PC-3 (cell line): Measurements from ENCODE around the gene MFAP1. TPM values are rescaled to one million over a fixed set of nuclear protein-coding genes. Genes with fewer than 3 reads are reported as not detected.
A peak's percentile ranks its signal among the peaks of the same experiment; 100 is the strongest.

Source experiments
- ATAC-seq: fragments of 200-7000 bp; cut with Tn5 transposase; 2 replicates; pipeline ENCODE4 v1.9.1; 2020; ENCODE audit warnings: mild to moderate bottlenecking, moderate library complexity
- BruUV-seq: library from RNA; stranded (reverse); fragments of 400-500 nt; replicated peaks from 2 replicates; lab custom pipeline; 2021; lab: Mats Ljungman, UMichigan
- CTCF ChIA-PET: fragments of 300-600 bp; sonication (Branson Sonifier 250); formaldehyde crosslinking; loops from one replicate; lab custom pipeline; 2022; ENCODE audit warnings: antibody characterized with exemption; lab: Charles Lee
- POLR2A ChIA-PET: fragments of 300-600 bp; sonication (Branson Sonifier 250); formaldehyde crosslinking; loops from one replicate; lab custom pipeline; 2022; ENCODE audit warnings: antibody characterized with exemption; ENCODE audit not compliant: unreplicated experiment; lab: Charles Lee
- DNase-seq: peaks from one replicate; pipeline ENCODE4 v3.0.0-alpha.2; 2015
- H2AFZ ChIP-seq: fragments of 300-600 bp; sonication (generic); 2 replicates; pipeline ENCODE4 v1.6.0; 2016; ENCODE audit warnings: antibody characterized with exemption, low read length
- H3F3A ChIP-seq: fragments of 300-600 bp; sonication (generic); one replicate; pipeline ENCODE4 v1.6.0; 2017; ENCODE audit warnings: antibody characterized with exemption, low read length, control low read depth, mild to moderate bottlenecking; ENCODE audit not compliant: unreplicated experiment
- H3K27ac ChIP-seq: fragments of 300-600 bp; sonication (generic); 2 replicates; pipeline ENCODE4 v1.5.1; 2016; ENCODE audit warnings: mild to moderate bottlenecking, low read length
- H3K27me3 ChIP-seq: fragments of 300-600 bp; sonication (generic); 2 replicates; pipeline ENCODE4 v1.6.1; 2016; ENCODE audit warnings: low read length, mixed read lengths
- H3K36me3 ChIP-seq: fragments of 300-600 bp; sonication (generic); 2 replicates; pipeline ENCODE4 v1.6.1; 2016; ENCODE audit warnings: low read depth, mixed run types, low read length, mixed read lengths
- H3K4me1 ChIP-seq: fragments of 300-600 bp; sonication (generic); 2 replicates; pipeline ENCODE4 v1.5.1; 2016; ENCODE audit warnings: low read length; ENCODE audit not compliant: insufficient read depth
- H3K4me2 ChIP-seq: fragments of 300-600 bp; sonication (generic); 2 replicates; pipeline ENCODE4 v1.6.0; 2016; ENCODE audit warnings: low read length
- H3K4me3 ChIP-seq: fragments of 300-600 bp; sonication (generic); 2 replicates; pipeline ENCODE4 v1.5.1; 2016; ENCODE audit warnings: mild to moderate bottlenecking, low read length, mixed read lengths
- H3K79me2 ChIP-seq: fragments of 300-600 bp; sonication (generic); 2 replicates; pipeline ENCODE4 v1.6.1; 2017; ENCODE audit warnings: low read length, mixed read lengths
- H3K9ac ChIP-seq: fragments of 300-600 bp; sonication (generic); 2 replicates; pipeline ENCODE4 v1.6.0; 2016; ENCODE audit warnings: mild to moderate bottlenecking, low read length
- H3K9me2 ChIP-seq: fragments of 300-600 bp; sonication (generic); replicated peaks from 2 replicates; pipeline ENCODE4 v1.6.1; 2016; ENCODE audit warnings: mixed run types, low read length, mixed read lengths
- H3K9me3 ChIP-seq: fragments of 300-600 bp; sonication (generic); 2 replicates; pipeline ENCODE4 v1.6.1; 2016; ENCODE audit warnings: low read length, mixed read lengths
- H4K20me1 ChIP-seq: fragments of 300-600 bp; sonication (generic); 2 replicates; pipeline ENCODE4 v1.6.1; 2016; ENCODE audit warnings: low read length, mixed read lengths
- EZH2 ChIP-seq: fragments of 300-600 bp; sonication (generic); IDR thresholded peaks from one replicate; pipeline ENCODE4 v1.6.1; 2017; ENCODE audit warnings: antibody characterized with exemption, mild to moderate bottlenecking, low read length; ENCODE audit not compliant: unreplicated experiment
- EZH2phosphoT487 ChIP-seq: fragments of 300-600 bp; sonication (generic); IDR thresholded peaks from 2 replicates; pipeline ENCODE4 v1.6.1; 2018; ENCODE audit warnings: mild to moderate bottlenecking, antibody characterized with exemption, low read length, borderline replicate concordance
- intact Hi-C: fragments of 100-400 bp; cut with micrococcal nuclease; formaldehyde crosslinking; loops from 2 replicates; pipeline ENCODE4 v1.9.0; 2023
- total RNA-seq: library from RNA; depleted of rRNA; stranded (reverse); fragments of >200 nt; gene quantifications from 2 replicates; pipeline ENCODE4 v1.2.3, GENCODE V29; 2014
- TF ChIP-seq, protein P1 (sequence below): fragments of 300-600 bp; sonication (generic); conservative IDR thresholded peaks from 2 replicates; pipeline ENCODE4 v1.5.1; 2017; ENCODE audit warnings: antibody characterized with exemption, low read depth, mild to moderate bottlenecking, low read length

The MFAP1 gene
- total RNA-seq, 1 experiment from 2014 or later: 18.6 TPM

DNA sequence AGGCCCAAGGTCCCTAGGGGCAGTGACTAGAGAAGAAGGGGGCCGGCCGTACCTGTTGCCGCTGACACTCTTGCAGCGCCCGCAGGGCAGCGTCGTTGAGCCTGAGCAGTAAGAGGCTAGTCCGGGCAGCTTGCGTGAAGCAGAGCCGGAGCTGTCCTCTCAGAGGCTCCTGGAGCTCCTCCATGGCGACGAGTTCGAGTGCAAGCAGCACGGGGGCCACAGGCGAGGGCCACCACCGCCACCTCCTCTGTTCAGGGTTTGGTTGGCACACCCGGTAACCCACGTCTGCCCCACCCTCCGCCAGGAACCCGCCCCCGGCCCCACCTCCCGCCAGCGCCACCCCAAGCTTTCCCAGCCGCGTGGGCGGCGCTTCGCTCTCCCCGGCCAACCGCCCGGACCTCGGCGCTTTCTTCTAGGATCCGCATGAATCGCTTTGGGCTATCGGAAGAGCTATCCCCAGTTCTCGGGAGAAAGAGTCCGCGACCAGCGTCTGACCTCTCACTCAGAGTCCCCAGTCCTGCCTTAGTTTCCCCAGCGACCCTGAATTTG lies 47.7 kb downstream of the MFAP1 start, which contains the start of gene ELL3:
Gene ELL3 (minus strand): TSS at position 249 of the 549 bp plus-strand sequence. CDS start 65 bp downstream, at position 184.
- no peaks in the 10 kb centered on the region for H4K20me1 ChIP-seq
- TF ChIP-seq EZH2: no peak
- TF ChIP-seq EZH2phosphoT487: no peak
- no peaks in the 10 kb centered on the region for H3F3A ChIP-seq
- no peaks in the 10 kb centered on the region for H3K9me2 ChIP-seq
- CTCF ChIA-PET: interaction anchor here (0.5 to 1.1 kb wide), 3 partner anchors 48 to 679 kb away, joined by 4 read pairs; partner anchors contain the start of gene MFAP1
- ATAC-seq (peak; percentile 65), DNase-seq (peak; percentile 83)
- BruUV-seq: no TSS peak
- H3K4me2 ChIP-seq: peak within 1 kb of the TSS; percentile 82
- H3K36me3 ChIP-seq: peaks cover 23% of the 10 kb centered on the region
- intact Hi-C loops: loop anchor here (1.0 to 2.0 kb wide), 2 partner anchors 16 to 22 kb away; partner anchors contain the start of gene SERF2
- H2AFZ ChIP-seq: peak within 1 kb of the TSS; percentile 90
- H3K27me3 ChIP-seq: no peaks in the 10 kb centered on the region
- H3K4me1 ChIP-seq: peaks cover 17% of the 10 kb centered on the region; the same call in 1 of the 2 replicates
- peak within 1 kb of the TSS; percentile 73 for H3K9ac ChIP-seq
- H3K27ac ChIP-seq: peak within 1 kb of the TSS; percentile 63
- H3K9me3 ChIP-seq: no peaks in the 10 kb centered on the region
- H3K4me3 ChIP-seq: peak within 1 kb of the TSS; percentile 83
- H3K79me2 ChIP-seq: peaks cover 10% of the 10 kb centered on the region; the same call in 1 of the 2 replicates
- POLR2A ChIA-PET: interaction anchor here (0.5 to 0.6 kb wide), 3 partner anchors 16 to 379 kb away, joined by 3 to 5 read pairs (median 3); partner anchors contain the start of gene SERF2

DNA sequence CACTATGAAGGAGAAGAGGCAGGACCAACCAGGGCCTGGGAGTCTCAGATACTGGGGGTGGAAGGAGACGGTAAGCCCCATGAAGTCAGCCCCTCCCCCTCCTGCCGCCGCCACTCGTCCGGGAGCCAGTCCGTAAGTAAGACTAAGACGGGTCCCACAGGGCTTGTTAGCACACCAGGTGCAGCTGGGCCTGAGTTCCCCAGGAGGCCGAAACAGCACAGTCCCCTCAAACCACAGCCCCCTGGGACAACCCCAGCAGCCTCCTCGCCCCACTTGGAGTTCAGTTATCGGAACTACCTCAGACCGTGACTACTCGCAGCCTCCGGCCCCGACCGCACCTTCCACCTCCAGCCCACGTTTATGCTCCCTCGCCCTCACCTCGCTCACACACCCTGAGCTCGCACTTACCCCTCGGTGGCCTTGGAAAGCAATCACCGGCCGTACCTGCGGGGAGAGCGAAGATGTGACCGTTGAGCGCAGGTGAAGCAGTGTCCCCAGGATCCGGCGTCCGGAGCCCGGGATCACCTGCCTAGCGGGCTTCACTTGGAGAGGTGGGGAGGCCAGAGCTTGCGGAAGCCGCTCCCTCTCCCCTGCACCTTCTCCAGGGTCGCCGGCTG lies 48.3 kb downstream of the MFAP1 start:
- no peaks in the 10 kb centered on the region for H3F3A ChIP-seq
- no peak overlapping the region for H3K27ac ChIP-seq
- POLR2A ChIA-PET: interaction anchor here (0.5 to 0.6 kb wide), 2 partner anchors 265 to 380 kb away, joined by 3 to 5 read pairs; no protein-coding TSS in a partner anchor
- H3K9ac ChIP-seq: peak overlapping the region; percentile 53
- DNase-seq (peak; percentile 25), ATAC-seq (peak; percentile 18)
- intact Hi-C loops: loop anchor here (1.0 to 2.0 kb wide), 2 partner anchors 17 to 22 kb away; partner anchors contain the start of gene SERF2
- peaks cover 17% of the 10 kb centered on the region; the same call in 1 of the 2 replicates for H3K4me1 ChIP-seq
- H3K27me3 ChIP-seq: no peaks in the 10 kb centered on the region
- H3K9me2 ChIP-seq: no peaks in the 10 kb centered on the region
- peaks cover 29% of the 10 kb centered on the region for H3K36me3 ChIP-seq
- no peaks in the 10 kb centered on the region for H4K20me1 ChIP-seq
- H3K4me3 ChIP-seq: peak overlapping the region; percentile 83
- TF ChIP-seq EZH2: no peak
- TF ChIP-seq, protein P1, sequence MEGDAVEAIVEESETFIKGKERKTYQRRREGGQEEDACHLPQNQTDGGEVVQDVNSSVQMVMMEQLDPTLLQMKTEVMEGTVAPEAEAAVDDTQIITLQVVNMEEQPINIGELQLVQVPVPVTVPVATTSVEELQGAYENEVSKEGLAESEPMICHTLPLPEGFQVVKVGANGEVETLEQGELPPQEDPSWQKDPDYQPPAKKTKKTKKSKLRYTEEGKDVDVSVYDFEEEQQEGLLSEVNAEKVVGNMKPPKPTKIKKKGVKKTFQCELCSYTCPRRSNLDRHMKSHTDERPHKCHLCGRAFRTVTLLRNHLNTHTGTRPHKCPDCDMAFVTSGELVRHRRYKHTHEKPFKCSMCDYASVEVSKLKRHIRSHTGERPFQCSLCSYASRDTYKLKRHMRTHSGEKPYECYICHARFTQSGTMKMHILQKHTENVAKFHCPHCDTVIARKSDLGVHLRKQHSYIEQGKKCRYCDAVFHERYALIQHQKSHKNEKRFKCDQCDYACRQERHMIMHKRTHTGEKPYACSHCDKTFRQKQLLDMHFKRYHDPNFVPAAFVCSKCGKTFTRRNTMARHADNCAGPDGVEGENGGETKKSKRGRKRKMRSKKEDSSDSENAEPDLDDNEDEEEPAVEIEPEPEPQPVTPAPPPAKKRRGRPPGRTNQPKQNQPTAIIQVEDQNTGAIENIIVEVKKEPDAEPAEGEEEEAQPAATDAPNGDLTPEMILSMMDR: no peak
- no peak for TF ChIP-seq EZH2phosphoT487
- CTCF ChIA-PET: interaction anchor here (1.1 kb wide), 1 partner anchor 48 kb away, joined by 4 read pairs; the partner anchor contains the start of gene MFAP1
- peak overlapping the region; percentile 82 for H3K4me2 ChIP-seq
- H3K79me2 ChIP-seq: peaks cover 10% of the 10 kb centered on the region; the same call in 1 of the 2 replicates
- BruUV-seq: TSS peak; percentile 52
- H2AFZ ChIP-seq: peak overlapping the region; percentile 90
- H3K9me3 ChIP-seq: no peaks in the 10 kb centered on the region

DNA sequence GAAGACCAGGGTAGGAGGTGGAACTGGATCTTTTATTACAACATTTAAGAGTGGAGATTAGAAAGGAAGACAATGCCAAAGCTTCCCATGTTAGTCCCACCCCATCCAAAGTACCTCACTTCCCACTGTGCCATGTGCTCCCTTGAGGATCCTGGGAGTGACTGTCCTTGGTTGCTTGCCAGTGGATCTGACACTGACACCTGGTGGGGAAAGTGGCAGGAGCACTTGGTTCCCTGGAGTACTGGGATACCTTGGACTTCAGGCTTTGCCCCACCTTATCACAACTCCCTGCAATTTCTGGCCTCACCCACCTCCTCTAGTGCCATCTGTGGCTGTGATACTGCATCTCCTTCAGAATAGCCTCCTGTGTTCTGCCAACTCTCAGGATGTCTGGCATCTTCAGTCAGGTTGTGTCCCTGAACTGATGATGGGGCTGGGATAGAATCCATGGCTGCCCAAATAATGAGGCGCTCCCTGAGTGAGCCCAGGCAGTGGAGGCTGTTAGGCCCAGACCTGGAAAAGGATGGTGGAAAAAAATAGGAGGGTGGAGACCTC lies 49.0 kb downstream of the MFAP1 start:
- H3K79me2 ChIP-seq: peaks cover 10% of the 10 kb centered on the region; the same call in 1 of the 2 replicates
- H3K9me3 ChIP-seq: no peaks in the 10 kb centered on the region
- peak overlapping the region; percentile 53 for H3K9ac ChIP-seq
- H3K9me2 ChIP-seq: no peaks in the 10 kb centered on the region
- H2AFZ ChIP-seq: peak overlapping the region; percentile 90; the same call in 1 of the 2 replicates
- DNase-seq: peak; percentile 95
- H3F3A ChIP-seq: no peaks in the 10 kb centered on the region
- H3K27ac ChIP-seq: peak overlapping the region; percentile 44
- no TSS peak for BruUV-seq
- intact Hi-C loops: loop anchor here (1.0 kb wide), 1 partner anchor 29 kb away; the partner anchor contains the start of gene PDIA3
- TF ChIP-seq, protein P1: peak; percentile 81
- TF ChIP-seq EZH2phosphoT487 (no peak), EZH2 (no peak)
- H3K27me3 ChIP-seq: no peaks in the 10 kb centered on the region
- peaks cover 34% of the 10 kb centered on the region for H3K36me3 ChIP-seq
- H3K4me3 ChIP-seq: peak overlapping the region; percentile 83
- ATAC-seq: peak; percentile 54
- ChIA-PET POLR2A (no interaction called here), CTCF (no interaction called here)
- H3K4me1 ChIP-seq: peaks cover 17% of the 10 kb centered on the region; the same call in 1 of the 2 replicates
- H3K4me2 ChIP-seq: peak overlapping the region; percentile 82
- no peaks in the 10 kb centered on the region for H4K20me1 ChIP-seq
